CD4-positive, alpha-beta T cell treated with Interleukin-17A for 1 hour (primary cell): ENCODE results near the gene ZNF683.
"Not testable (repeated sequence)": the region's sequence is repeated elsewhere in the genome, so short reads cannot be mapped to it uniquely, and the experiment has no call there.

ENCODE experiments used
- DNase-seq: peaks from one replicate; pipeline ENCODE4 v3.0.0-alpha.2; 2020

The ZNF683 gene

GRCh38 chr1:26384076-26384475 lies 11.5 kb upstream of the ZNF683 start:
- DNase-seq, result peak; percentile 33

GRCh38 chr1:26378879-26379251 lies 6.3 kb upstream of the ZNF683 start:
- DNase-seq, result no peak

- DNase-seq, result peak; percentile 88
Observed at GRCh38 chr1:26378088-26378878, 5.7 kb upstream of the ZNF683 start.

GRCh38 chr1:26376050-26376449 lies 3.5 kb upstream of the ZNF683 start:
- DNase-seq, result no peak

GRCh38 chr1:26375081-26375480 lies 2.5 kb upstream of the ZNF683 start:
- DNase-seq, result peak; percentile 27

- DNase-seq, result not testable (repeated sequence)
Observed at GRCh38 chr1:26374361-26374760, 1.8 kb upstream of the ZNF683 start.

GRCh38 chr1:26373789-26374188 lies 1.2 kb upstream of the ZNF683 start:
- no peak for DNase-seq

GRCh38 chr1:26373281-26373680 lies 731 bp upstream of the ZNF683 start:
- DNase-seq, result peak; percentile 58

GRCh38 chr1:26372039-26372438 lies 511 bp downstream of the ZNF683 start:
- no peak for DNase-seq

GRCh38 chr1:26370591-26371382 lies 1.8 kb downstream of the ZNF683 start:
- DNase-seq, result peak; percentile 21

- no peak for DNase-seq
Observed at GRCh38 chr1:26368486-26368885, 4.1 kb downstream of the ZNF683 start.

- DNase-seq, result no peak
Observed at GRCh38 chr1:26368006-26368405, 4.5 kb downstream of the ZNF683 start.

GRCh38 chr1:26367441-26367840 lies 5.1 kb downstream of the ZNF683 start:
- DNase-seq, result no peak

- no peak for DNase-seq
Observed at GRCh38 chr1:26364956-26365355, 7.6 kb downstream of the ZNF683 start.

- DNase-seq, result peak; percentile 85
Observed at GRCh38 chr1:26363549-26364448, 8.8 kb downstream of the ZNF683 start.

- DNase-seq, result no peak
Observed at GRCh38 chr1:26362331-26362730, 10.2 kb downstream of the ZNF683 start.

- no peak for DNase-seq
Observed at GRCh38 chr1:26361605-26362122, 10.9 kb downstream of the ZNF683 start.

- DNase-seq, result no peak
Observed at GRCh38 chr1:26360807-26361604, 11.5 kb downstream of the ZNF683 start.

- peak; percentile 66 for DNase-seq
Observed at GRCh38 chr1:26359981-26360806, 12.4 kb downstream of the ZNF683 start.

GRCh38 chr1:26358411-26359384 lies 13.9 kb downstream of the ZNF683 start:
- DNase-seq, result peak; percentile 82
